OCI-LY1 (cell line): ENCODE measurements around the gene UNC13C.

ENCODE experiments used
- H2AFZ ChIP-seq: fragments of 200-600 bp; sonication (generic), shearing (Covaris generic); 2 replicates; pipeline ENCODE4 v1.6.0; 2014; ENCODE audit warnings: antibody characterized with exemption, mild to moderate bottlenecking, low read length
- H3F3A ChIP-seq: fragments of 200-600 bp; sonication (generic), shearing (Covaris generic); 2 replicates; pipeline ENCODE4 v1.6.0; 2014; ENCODE audit warnings: mild to moderate bottlenecking, antibody characterized with exemption, low read length, moderate library complexity; ENCODE audit not compliant: insufficient read depth
- H3K27ac ChIP-seq: fragments of 200-600 bp; sonication (generic); 2 replicates; pipeline ENCODE4 v1.5.1; 2014; ENCODE audit warnings: low read length, mixed run types, mild to moderate bottlenecking, low read depth; ENCODE audit not compliant: poor library complexity, severe bottlenecking
- H3K27me3 ChIP-seq: fragments of 200-600 bp; sonication (generic); 2 replicates; pipeline ENCODE4 v1.6.0; 2014; ENCODE audit warnings: antibody characterized with exemption, mild to moderate bottlenecking, low read length, moderate library complexity; ENCODE audit not compliant: insufficient read depth
- H3K36me3 ChIP-seq: fragments of 200-600 bp; sonication (generic); 2 replicates; pipeline ENCODE4 v1.6.1; 2014; ENCODE audit warnings: mild to moderate bottlenecking, antibody characterized with exemption, low read length, moderate library complexity, mixed read lengths; ENCODE audit not compliant: insufficient read depth
- H3K4me1 ChIP-seq: fragments of 200-600 bp; sonication (generic); 2 replicates; pipeline ENCODE4 v1.5.1; 2014; ENCODE audit warnings: mild to moderate bottlenecking, low read length, moderate library complexity; ENCODE audit not compliant: insufficient read depth, severe bottlenecking
- H3K4me2 ChIP-seq: fragments of 200-600 bp; sonication (generic), shearing (Covaris generic); 2 replicates; pipeline ENCODE4 v1.6.1; 2014; ENCODE audit warnings: low read length
- H3K4me3 ChIP-seq: fragments of 200-600 bp; sonication (generic); 2 replicates; pipeline ENCODE4 v1.5.1; 2014; ENCODE audit warnings: low read length, low read depth, mild to moderate bottlenecking, mixed read lengths; ENCODE audit not compliant: poor library complexity, severe bottlenecking
- H3K79me2 ChIP-seq: fragments of 200-600 bp; shearing (Covaris generic); 2 replicates; pipeline ENCODE4 v1.6.1; 2016; ENCODE audit warnings: mixed run types, low read length, mixed read lengths; ENCODE audit not compliant: insufficient read depth
- H3K9ac ChIP-seq: fragments of 200-600 bp; sonication (generic), shearing (Covaris generic); 2 replicates; pipeline ENCODE4 v1.6.1; 2014; ENCODE audit warnings: mild to moderate bottlenecking, low read length, mixed read lengths
- H3K9me2 ChIP-seq: fragments of 200-600 bp; sonication (generic), shearing (Covaris generic); 2 replicates; pipeline ENCODE4 v1.6.1; 2014; ENCODE audit warnings: low read depth, mild to moderate bottlenecking, low read length, mixed read lengths
- H3K9me3 ChIP-seq: fragments of 200-600 bp; shearing (Covaris generic); 2 replicates; pipeline ENCODE4 v1.6.1; 2014; ENCODE audit warnings: low read length, mixed read lengths
- H4K20me1 ChIP-seq: fragments of 200-600 bp; sonication (generic), shearing (Covaris generic); 2 replicates; pipeline ENCODE4 v1.6.0; 2016; ENCODE audit warnings: mild to moderate bottlenecking, low read length; ENCODE audit not compliant: insufficient read depth
- EZH2 ChIP-seq: fragments of 200-600 bp; sonication (generic), shearing (Covaris generic); IDR thresholded peaks from 2 replicates; pipeline ENCODE4 v1.8.0; 2017; ENCODE audit warnings: borderline replicate concordance, mixed run types, mild to moderate bottlenecking, antibody characterized with exemption, low read length, moderate library complexity, mixed read lengths
- TF ChIP-seq, protein P1 (sequence below): fragments of 200-600 bp; sonication (generic), shearing (Covaris generic); IDR thresholded peaks from 2 replicates; pipeline ENCODE4 v1.5.1; 2017; ENCODE audit warnings: mild to moderate bottlenecking, antibody characterized with exemption, low read length, moderate library complexity, mixed read lengths

The UNC13C gene

DNA sequence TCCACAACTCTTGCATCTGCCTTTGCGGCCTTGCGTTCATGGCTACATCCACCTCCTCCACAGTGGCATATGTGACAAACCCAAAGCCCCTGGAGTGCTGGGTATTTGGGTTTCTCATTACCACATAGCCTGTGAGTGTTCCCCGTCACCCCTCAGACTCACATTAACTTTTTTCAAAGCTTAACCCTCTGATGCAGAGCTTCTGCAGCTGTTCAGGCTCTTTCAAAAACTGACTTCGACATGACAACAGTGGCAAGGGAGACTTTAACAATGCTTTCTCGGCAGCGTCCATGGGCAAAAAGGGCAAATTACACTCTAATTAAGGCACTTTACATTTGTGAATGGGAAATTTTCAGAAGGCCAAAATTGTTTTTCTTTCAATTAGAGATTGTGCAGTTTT is 343.2 kb downstream of the UNC13C start:
- H3K9ac ChIP-seq, result no peak overlapping the region
- TF ChIP-seq, protein P1, sequence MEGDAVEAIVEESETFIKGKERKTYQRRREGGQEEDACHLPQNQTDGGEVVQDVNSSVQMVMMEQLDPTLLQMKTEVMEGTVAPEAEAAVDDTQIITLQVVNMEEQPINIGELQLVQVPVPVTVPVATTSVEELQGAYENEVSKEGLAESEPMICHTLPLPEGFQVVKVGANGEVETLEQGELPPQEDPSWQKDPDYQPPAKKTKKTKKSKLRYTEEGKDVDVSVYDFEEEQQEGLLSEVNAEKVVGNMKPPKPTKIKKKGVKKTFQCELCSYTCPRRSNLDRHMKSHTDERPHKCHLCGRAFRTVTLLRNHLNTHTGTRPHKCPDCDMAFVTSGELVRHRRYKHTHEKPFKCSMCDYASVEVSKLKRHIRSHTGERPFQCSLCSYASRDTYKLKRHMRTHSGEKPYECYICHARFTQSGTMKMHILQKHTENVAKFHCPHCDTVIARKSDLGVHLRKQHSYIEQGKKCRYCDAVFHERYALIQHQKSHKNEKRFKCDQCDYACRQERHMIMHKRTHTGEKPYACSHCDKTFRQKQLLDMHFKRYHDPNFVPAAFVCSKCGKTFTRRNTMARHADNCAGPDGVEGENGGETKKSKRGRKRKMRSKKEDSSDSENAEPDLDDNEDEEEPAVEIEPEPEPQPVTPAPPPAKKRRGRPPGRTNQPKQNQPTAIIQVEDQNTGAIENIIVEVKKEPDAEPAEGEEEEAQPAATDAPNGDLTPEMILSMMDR, result no peak
- TF ChIP-seq EZH2, result no peak
- no peak overlapping the region for H3K4me3 ChIP-seq
- no peaks in the 10 kb centered on the region for H4K20me1 ChIP-seq
- H3K79me2 ChIP-seq, result no peaks in the 10 kb centered on the region
- H2AFZ ChIP-seq, result no peak overlapping the region
- H3K4me2 ChIP-seq, result no peak overlapping the region
- no peaks in the 10 kb centered on the region for H3K9me2 ChIP-seq
- H3K9me3 ChIP-seq, result no peaks in the 10 kb centered on the region
- H3K36me3 ChIP-seq, result no peaks in the 10 kb centered on the region
- no peaks in the 10 kb centered on the region for H3F3A ChIP-seq
- no peaks in the 10 kb centered on the region for H3K27me3 ChIP-seq
- H3K4me1 ChIP-seq, result no peaks in the 10 kb centered on the region
- no peak overlapping the region for H3K27ac ChIP-seq

DNA sequence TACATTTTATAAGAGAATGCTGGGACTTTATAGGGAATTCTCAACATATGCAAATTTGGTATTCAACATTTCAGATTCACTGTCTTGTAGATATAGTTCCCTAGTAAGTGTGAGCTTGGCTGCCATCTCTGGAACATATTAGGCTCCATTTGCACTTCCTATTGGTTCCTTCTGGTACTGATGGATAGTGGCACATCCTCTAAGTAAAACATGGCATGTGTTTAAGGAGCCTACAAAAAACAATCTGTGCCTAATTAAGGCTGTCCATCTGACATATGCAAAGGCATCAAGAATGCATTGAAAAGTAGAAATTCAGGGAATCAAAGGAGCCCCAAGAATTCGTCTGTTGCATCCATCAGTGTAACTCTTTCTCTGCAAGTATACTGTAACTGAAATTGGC is 344.1 kb downstream of the UNC13C start:
- H3K9me3 ChIP-seq, result no peaks in the 10 kb centered on the region
- H3K4me1 ChIP-seq, result no peaks in the 10 kb centered on the region
- no peaks in the 10 kb centered on the region for H3K9me2 ChIP-seq
- H3K4me3 ChIP-seq, result no peak overlapping the region
- no peaks in the 10 kb centered on the region for H3K79me2 ChIP-seq
- no peak overlapping the region for H3K9ac ChIP-seq
- no peak overlapping the region for H2AFZ ChIP-seq
- H3K4me2 ChIP-seq, result no peak overlapping the region
- TF ChIP-seq, protein P1, result no peak
- no peak for TF ChIP-seq EZH2
- H3F3A ChIP-seq, result no peaks in the 10 kb centered on the region
- no peak overlapping the region for H3K27ac ChIP-seq
- no peaks in the 10 kb centered on the region for H4K20me1 ChIP-seq
- H3K27me3 ChIP-seq, result no peaks in the 10 kb centered on the region
- H3K36me3 ChIP-seq, result no peaks in the 10 kb centered on the region

DNA sequence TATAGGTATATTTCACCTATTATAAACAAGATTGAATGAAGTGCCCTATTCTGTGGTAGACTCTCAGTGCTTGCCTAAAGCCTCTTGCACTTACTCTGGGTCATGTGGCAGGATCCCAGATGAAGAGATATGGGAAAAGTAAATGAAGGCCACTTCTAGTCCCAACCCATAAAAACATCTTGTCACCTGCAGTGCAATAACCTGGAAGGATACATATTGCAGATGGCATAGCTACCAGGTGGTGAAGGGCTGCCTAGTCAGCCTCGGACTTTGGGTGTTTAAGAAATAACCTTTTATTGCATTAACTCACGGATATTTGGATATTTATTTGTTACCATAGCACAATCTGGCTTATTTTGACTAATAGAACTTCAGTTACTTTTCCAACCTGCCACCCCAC is 367.1 kb downstream of the UNC13C start:
- no peaks in the 10 kb centered on the region for H3K9me2 ChIP-seq
- H3K9ac ChIP-seq, result no peak overlapping the region
- no peaks in the 10 kb centered on the region for H3K27me3 ChIP-seq
- H3K9me3 ChIP-seq, result no peaks in the 10 kb centered on the region
- no peak overlapping the region for H3K4me3 ChIP-seq
- no peak overlapping the region for H3K4me2 ChIP-seq
- no peaks in the 10 kb centered on the region for H3F3A ChIP-seq
- TF ChIP-seq, protein P1, result no peak
- no peak for TF ChIP-seq EZH2
- H2AFZ ChIP-seq, result no peak overlapping the region
- no peaks in the 10 kb centered on the region for H3K36me3 ChIP-seq
- H4K20me1 ChIP-seq, result no peaks in the 10 kb centered on the region
- H3K79me2 ChIP-seq, result no peaks in the 10 kb centered on the region
- no peaks in the 10 kb centered on the region for H3K4me1 ChIP-seq
- H3K27ac ChIP-seq, result no peak overlapping the region
